ENCODE data around the gene AANAT.

Gene AANAT

DNA sequence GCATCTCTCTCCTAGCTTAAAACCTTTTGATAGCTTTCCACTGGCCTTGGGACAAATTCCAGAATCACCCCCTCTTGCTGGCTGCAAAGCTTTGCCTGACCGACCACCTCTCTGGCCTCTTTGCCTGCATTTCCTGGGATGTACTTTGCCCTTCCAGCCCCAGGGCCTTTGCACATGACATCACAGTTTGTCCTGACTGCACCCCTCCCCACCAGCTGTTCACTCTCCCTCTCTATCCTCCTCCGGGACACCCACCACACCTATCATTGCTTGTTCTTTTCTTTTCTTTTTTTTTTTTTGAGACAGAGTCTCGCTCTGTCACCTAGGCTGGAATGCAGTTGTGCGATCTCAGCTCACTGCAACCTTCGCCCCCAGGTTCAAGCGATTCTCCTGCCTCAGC lies 7.9 kb downstream of the AANAT start:
- H3K4me3 ChIP-seq (ENCODE audit: low read depth, low read length): no peak overlapping the region

DNA sequence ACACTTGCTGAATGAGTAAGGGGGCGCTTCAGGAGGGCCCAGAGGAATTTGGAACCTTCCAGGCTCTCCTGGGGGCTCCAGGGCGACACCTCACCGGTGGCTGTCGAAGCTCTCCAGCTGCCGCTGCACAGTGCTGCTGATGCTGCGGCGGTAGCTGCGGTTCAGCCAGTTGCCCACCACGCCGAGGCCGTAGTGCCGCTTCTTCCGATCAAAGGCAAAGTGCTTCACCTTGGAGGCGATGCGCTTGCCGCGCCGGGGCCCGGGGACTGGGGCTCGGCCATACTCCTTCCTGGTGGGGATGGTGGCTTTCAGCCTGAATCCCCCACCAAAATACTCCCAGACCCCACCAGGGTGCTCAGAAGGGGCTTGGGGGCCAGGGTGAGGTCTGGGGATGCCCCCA lies 9.3 kb downstream of the AANAT start:
- no peak overlapping the region for H3K4me3 ChIP-seq (ENCODE audit: low read depth, low read length)
- TF ChIP-seq, protein P1, sequence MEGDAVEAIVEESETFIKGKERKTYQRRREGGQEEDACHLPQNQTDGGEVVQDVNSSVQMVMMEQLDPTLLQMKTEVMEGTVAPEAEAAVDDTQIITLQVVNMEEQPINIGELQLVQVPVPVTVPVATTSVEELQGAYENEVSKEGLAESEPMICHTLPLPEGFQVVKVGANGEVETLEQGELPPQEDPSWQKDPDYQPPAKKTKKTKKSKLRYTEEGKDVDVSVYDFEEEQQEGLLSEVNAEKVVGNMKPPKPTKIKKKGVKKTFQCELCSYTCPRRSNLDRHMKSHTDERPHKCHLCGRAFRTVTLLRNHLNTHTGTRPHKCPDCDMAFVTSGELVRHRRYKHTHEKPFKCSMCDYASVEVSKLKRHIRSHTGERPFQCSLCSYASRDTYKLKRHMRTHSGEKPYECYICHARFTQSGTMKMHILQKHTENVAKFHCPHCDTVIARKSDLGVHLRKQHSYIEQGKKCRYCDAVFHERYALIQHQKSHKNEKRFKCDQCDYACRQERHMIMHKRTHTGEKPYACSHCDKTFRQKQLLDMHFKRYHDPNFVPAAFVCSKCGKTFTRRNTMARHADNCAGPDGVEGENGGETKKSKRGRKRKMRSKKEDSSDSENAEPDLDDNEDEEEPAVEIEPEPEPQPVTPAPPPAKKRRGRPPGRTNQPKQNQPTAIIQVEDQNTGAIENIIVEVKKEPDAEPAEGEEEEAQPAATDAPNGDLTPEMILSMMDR (IDR thresholded peaks at IDR 0.05; ENCODE audit: low read depth, low read length): no peak

More for the DNA sequence above, 7.9 kb downstream of the AANAT start:
- TF ChIP-seq, protein P1 (IDR thresholded peaks at IDR 0.05; ENCODE audit: low read depth, low read length): no peak

DNA sequence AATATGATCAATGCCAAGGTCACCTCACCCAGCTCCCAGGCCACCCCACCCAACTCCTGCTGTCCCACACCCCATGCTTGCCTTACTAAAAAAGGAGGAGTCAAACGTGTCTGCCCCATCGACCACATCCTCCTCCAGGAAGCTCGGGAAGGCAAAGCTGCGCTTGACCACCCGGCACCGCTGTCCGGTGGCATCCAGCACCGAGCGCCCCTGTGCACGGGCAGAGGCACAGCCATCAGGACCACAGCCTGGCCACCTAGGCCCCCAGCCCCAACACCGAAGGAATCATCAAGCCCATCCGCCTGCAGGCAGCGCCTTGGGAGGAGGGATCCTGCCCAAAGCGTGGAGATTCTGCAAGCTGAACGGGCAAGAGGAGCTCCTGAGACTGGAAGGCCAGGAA lies 10.2 kb downstream of the AANAT start:
- TF ChIP-seq, protein P1 (IDR thresholded peaks at IDR 0.05; ENCODE audit: low read depth, low read length): no peak
- H3K4me3 ChIP-seq (ENCODE audit: low read depth, low read length): no peak overlapping the region

DNA sequence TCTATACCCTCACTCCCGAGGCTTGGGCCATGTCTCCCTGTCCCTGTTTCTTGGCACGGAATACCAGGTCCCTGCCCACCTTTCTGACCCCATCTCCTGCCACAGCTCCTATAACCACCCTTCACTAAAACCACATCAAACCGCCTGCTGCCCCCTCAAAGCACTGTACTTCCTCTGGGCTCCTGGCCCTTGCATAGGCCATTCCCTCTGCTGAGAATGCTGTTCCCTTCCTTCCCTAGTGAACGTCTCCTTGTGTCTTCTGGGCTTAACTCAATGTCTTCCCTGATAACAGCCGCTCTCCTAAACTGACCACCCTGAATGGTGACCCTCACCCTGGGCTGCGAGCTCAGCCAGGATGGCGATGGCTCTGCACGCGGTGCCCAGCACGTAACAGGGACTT lies 10.7 kb downstream of the AANAT start:
- no peak overlapping the region for H3K4me3 ChIP-seq (ENCODE audit: low read depth, low read length)
- TF ChIP-seq, protein P1 (IDR thresholded peaks at IDR 0.05; ENCODE audit: low read depth, low read length): no peak

DNA sequence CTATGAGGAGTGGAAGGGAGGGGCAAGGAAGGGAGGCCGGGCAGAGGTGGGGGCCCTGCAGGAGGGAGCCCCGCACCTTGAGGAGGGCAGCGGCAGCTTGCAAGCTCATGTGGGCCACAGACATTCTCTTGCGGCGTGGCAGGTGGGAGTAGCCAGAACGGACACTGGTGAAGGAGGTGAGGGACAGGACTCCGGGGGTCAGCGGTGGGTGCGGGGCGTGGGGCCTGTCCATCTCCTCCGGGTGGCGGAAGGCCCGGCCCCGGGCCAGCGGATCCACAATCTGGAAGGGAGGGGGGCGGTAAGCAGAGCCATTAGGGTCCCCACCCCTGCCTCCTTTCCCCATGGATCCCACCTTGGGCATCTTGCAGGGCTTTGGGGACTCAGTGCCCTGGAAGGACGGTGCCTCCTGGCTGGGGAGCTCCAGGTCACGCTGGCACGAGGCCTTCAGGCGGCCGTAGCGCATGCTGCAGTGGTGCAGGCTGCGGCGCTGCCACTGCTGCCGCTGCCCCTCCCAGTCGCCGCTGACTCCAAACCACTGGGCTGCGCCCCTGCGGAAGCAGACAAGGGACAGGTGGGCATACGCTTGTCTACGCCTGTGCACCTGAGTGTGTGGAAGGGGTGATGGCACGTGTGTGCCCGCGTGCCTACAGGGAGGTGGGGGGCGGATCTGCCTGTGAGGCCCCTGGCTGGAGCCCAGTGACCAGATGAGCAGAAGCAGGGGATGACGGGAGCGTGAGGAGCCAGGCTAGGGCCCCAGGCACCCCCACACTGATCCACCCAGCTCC lies 11.5 kb downstream of the AANAT start:
- H3K4me3 ChIP-seq (ENCODE audit: low read depth, low read length): no peak overlapping the region
- TF ChIP-seq, protein P1 (IDR thresholded peaks at IDR 0.05; ENCODE audit: low read depth, low read length): no peak

DNA sequence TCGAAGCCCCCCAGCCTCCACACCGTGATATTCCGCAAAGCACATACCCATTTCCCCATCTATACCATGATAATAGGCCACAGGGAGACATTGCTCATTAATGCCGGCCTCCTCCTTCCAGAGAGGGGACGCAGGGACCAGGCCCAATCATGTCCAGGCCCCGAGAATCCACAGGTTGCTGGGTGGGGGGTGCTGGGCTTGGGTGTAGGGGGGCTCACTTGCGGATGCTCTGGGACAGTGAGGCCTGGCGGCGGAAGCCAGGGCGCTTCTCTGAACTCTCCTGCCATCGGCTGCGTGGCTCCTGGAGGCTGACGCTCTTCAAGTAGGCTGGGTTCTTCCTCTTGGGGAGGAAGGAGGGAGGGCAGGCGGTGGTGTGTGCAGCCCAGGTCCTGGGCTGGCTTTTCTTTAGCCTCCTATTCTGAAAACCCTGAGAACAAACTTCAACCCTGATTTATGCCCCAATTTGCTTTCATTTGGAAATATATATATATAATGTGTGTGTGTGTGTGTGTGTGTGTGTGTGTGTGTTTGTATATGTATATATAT lies 12.2 kb downstream of the AANAT start:
- TF ChIP-seq, protein P1 (IDR thresholded peaks at IDR 0.05; ENCODE audit: low read depth, low read length): no peak
- H3K4me3 ChIP-seq (ENCODE audit: low read depth, low read length): no peak overlapping the region

DNA sequence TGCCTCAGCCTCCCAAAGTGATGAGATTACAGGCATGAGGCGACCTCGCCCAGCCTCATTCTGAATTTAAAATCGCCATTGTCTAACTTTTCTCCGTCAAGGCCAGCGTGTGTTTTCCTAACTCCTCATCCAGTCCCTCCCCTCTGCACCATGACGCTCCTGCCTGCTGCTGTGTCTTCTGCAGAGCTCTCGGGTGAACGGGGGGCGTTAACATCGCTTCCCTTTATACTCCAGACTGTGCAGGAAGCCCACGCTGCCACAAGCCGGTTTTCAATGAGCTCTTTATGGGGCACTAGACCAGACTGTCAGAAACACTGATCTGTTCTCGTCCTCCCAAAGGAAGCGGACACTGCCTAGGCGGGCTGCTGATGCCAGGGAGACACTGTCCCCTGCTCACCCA lies 13.2 kb downstream of the AANAT start:
- H3K4me3 ChIP-seq (ENCODE audit: low read depth, low read length): no peak overlapping the region
- TF ChIP-seq, protein P1 (IDR thresholded peaks at IDR 0.05; ENCODE audit: low read depth, low read length): no peak
